Measurements from ENCODE around the gene C16orf54.
"Not testable (repeated sequence)": the region's sequence is repeated elsewhere in the genome, so short reads cannot be mapped to it uniquely, and the experiment has no call there.

The C16orf54 gene

DNA sequence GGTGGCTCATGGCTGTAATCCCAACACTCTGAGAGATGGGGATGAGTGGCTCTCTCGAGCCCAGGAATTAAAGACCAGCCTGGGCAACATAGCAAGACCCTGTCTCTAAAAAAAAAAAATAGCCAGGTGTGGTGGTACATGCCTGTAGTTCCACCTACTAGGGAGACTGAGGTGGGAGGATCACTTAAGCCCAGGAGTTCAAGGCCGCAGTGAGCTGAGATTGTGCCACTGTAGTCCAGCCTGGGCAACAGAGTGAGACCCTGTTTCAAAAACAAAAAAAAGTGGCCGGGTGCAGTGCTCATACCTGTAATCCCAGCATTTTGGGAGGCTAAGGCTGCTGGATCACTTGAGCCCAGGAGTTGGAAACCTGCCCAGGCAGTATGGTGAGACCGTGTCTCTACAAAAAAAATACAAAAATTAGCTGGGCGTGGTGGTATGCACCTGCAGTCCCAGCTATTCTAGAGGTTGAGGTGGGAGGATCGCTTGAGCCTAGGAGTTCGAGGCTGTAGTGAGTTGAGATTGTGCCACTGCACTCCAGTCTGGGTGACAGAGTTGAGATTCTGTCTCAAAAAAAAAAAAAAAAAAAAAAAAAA lies 3.0 kb downstream of the C16orf54 start:
- peak overlapping the region; percentile 94 to 97 for H3K27ac Mint-ChIP-seq
- H3K27me3 Mint-ChIP-seq = no peaks in the 10 kb centered on the region
- ATAC-seq (replicated peaks) (no peak), DNase-seq (no peak)
- H3K4me1 Mint-ChIP-seq (ENCODE audit: low read depth in 2 of 2) = peaks cover 76 to 77% of the 10 kb centered on the region in 2 donors
- H3K36me3 Mint-ChIP-seq (ENCODE audit: insufficient read depth) = peaks cover 86% of the 10 kb centered on the region
- H3K9me3 Mint-ChIP-seq = no peaks in the 10 kb centered on the region
- peak overlapping the region; percentile 87 to 88 for H3K4me3 Mint-ChIP-seq

DNA sequence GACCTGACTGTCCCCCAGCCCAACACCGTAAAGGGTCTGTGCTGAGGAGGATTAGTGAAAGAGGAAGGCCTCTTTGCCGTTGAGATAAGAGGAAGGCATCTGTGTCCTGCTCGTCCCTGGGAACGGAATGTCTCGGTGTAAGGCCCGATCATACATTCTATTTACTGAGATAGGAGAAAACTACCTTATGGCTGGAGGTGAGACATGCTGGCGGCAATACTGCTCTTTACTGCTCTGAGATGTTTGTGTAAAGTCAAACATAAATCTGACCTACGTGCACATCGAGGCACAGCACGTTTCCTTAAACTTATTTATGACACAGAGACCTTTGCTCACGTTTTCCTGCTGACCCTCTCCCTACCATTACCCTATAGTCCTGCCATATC lies 5.2 kb downstream of the C16orf54 start:
- not testable (repeated sequence) for H3K9me3 Mint-ChIP-seq; H3K27me3 Mint-ChIP-seq; ATAC-seq (replicated peaks); DNase-seq
- H3K4me3 Mint-ChIP-seq = peak overlapping the region; percentile 87 to 88
- peaks cover 83 to 84% of the 10 kb centered on the region in 2 donors for H3K4me1 Mint-ChIP-seq (ENCODE audit: low read depth in 2 of 2)
- H3K36me3 Mint-ChIP-seq (ENCODE audit: insufficient read depth) = peaks cover 75% of the 10 kb centered on the region
- peak overlapping the region; percentile 94 to 97 for H3K27ac Mint-ChIP-seq

DNA sequence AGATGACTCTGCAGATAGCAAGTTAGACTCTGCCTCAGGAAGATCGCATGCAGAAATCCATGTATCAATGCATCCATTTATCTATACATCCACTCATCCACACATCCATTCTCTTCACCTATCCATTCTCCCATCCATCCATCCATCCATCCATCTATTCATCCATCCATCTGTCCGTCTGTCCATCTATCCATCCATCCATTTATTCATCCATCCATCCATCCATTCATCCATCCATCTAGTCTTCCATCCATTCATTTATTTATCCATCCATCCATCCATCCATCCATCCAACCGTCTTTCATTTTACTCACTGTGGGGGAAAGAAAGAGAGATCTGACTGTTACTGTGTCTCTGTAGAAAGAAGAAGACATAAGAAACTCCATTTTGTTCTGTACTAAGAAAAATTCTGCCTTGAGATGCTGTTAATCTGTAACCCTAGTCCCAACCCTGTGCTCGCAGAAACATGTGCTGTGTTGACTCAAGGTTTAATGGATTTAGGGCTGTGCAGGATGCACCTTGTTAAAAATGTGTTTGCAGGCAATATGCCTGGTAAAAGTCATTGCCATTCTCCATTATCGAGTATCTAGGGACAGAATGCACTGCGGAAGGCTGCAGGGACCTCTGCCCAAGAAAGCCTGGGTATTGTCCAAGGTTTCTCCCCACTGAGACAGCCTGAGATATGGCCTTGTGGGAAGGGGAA lies 5.7 kb downstream of the C16orf54 start:
- not testable (repeated sequence) for DNase-seq; H3K27me3 Mint-ChIP-seq; H3K9me3 Mint-ChIP-seq; ATAC-seq (replicated peaks)
- Mint-ChIP-seq H3K4me3 (peak overlapping the region; percentile 3 to 87), H3K4me1 (ENCODE audit: low read depth in 2 of 2) (peaks cover 84 to 86% of the 10 kb centered on the region in 2 donors), H3K36me3 (ENCODE audit: insufficient read depth) (peaks cover 70% of the 10 kb centered on the region), H3K27ac (peak overlapping the region; percentile 94 to 97)

DNA sequence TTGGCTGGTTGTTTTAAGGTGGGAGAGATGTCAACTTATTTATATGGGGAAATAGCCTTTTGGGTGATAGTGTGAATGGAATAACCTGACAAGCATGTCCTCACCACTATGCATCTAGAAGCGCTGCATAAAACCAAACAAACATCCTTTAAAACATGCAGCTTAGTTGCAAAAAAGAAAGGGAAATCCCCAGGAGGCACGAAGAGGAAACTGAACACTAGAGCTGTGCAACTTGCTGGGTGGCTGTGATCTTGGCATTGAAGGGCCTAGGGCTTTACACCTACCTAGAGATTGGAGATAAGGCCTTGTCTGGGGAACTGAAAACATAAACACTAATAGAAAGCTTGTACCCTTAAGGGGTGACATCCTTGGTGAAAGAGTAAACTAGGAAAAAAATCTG lies 7.3 kb downstream of the C16orf54 start:
- peaks cover 54% of the 10 kb centered on the region for H3K36me3 Mint-ChIP-seq (ENCODE audit: insufficient read depth)
- no peaks in the 10 kb centered on the region for H3K9me3 Mint-ChIP-seq
- peak overlapping the region; percentile 71 to 74 for H3K4me3 Mint-ChIP-seq
- peak; percentile 59 to 67 (median 61) for DNase-seq
- peak overlapping the region; percentile 86 to 94 for H3K27ac Mint-ChIP-seq
- H3K27me3 Mint-ChIP-seq = no peaks in the 10 kb centered on the region
- H3K4me1 Mint-ChIP-seq (ENCODE audit: low read depth in 2 of 2) = peaks cover 74 to 75% of the 10 kb centered on the region in 2 donors
- peak; percentile 91 for ATAC-seq (replicated peaks)

DNA sequence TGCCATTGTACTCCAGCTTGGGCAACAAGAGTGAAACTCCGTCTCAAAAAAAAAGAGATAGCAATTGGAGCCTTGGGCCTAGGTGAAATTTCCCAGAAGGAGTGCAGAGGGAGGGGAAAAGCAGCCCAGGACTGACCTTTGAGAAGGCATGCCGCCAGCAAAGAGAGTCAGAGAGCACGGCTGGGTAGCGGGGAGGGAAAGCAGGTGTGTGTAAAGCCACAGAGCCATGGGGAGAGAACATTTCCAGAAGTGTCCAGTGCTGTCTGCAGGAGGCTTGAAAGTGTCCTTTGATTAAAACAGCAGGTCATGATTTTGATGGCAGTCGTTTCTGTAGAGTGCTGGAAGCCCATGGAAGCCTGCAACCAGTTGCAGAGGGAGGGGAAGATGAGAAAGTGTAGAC lies 8.1 kb downstream of the C16orf54 start:
- peaks cover 46% of the 10 kb centered on the region for H3K36me3 Mint-ChIP-seq (ENCODE audit: insufficient read depth)
- no peaks in the 10 kb centered on the region for H3K9me3 Mint-ChIP-seq
- H3K4me3 Mint-ChIP-seq = peak overlapping the region; percentile 71 to 74
- ATAC-seq (replicated peaks) = no peak
- no peaks in the 10 kb centered on the region for H3K27me3 Mint-ChIP-seq
- peaks cover 66 to 70% of the 10 kb centered on the region in 2 donors for H3K4me1 Mint-ChIP-seq (ENCODE audit: low read depth in 2 of 2)
- DNase-seq = no peak
- peak overlapping the region; percentile 86 to 94 for H3K27ac Mint-ChIP-seq

DNA sequence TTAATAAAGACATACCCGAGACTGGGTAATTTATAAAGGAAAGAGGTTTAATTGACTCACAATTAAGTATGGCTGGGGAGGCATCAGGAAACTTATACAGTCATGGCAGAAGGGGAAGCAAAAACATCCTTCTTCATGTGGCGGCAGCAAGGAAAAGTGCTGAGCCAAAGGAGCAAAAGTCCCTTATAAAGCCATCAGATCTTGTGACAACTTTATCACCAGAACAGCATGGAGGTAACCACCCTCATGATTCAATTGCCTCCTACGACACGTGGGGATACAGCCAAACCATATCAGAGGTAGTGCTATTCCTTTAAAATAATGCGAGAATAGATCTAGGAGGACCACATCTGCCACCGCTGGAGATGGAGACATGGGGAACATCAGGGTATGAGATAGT lies 9.0 kb downstream of the C16orf54 start:
- Mint-ChIP-seq H3K27ac (peak overlapping the region; percentile 86 to 94), H3K9me3 (peaks cover 0 to 2% of the 10 kb centered on the region in 2 donors), H3K27me3 (no peaks in the 10 kb centered on the region), H3K36me3 (ENCODE audit: insufficient read depth) (peaks cover 37% of the 10 kb centered on the region), H3K4me3 (peak overlapping the region; percentile 71 to 74), H3K4me1 (ENCODE audit: low read depth in 2 of 2) (peaks cover 62 to 67% of the 10 kb centered on the region in 2 donors)
- DNase-seq (no peak), ATAC-seq (replicated peaks) (no peak)

DNA sequence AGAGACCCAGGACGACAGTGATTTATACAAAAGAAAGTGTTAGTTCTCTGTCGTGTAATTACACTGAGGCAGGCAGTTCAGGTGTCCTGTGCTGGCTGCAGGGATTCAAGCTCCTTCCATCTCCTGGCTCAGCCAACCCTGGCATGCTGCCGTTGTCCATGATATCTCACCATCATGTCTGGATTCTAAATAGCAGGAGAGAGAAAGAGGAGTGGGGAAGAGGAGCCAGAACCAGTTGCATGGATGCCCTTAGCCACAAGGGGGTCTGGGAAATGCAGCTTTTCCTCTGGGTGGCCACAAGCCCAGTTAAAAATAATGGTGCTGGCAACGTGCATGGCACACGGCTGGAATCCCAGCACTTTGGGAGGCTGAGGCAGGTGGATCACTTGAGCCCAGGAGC lies 9.7 kb downstream of the C16orf54 start:
- no peaks in the 10 kb centered on the region for H3K27me3 Mint-ChIP-seq
- H3K4me3 Mint-ChIP-seq = peak overlapping the region; percentile 34 to 71
- H3K27ac Mint-ChIP-seq = peak overlapping the region; percentile 89 to 94
- H3K9me3 Mint-ChIP-seq = peaks cover 0 to 2% of the 10 kb centered on the region in 2 donors
- ATAC-seq (replicated peaks) (no peak), DNase-seq (no peak)
- H3K36me3 Mint-ChIP-seq (ENCODE audit: insufficient read depth) = peaks cover 30% of the 10 kb centered on the region
- H3K4me1 Mint-ChIP-seq (ENCODE audit: low read depth in 2 of 2) = peaks cover 58 to 64% of the 10 kb centered on the region in 2 donors

DNA sequence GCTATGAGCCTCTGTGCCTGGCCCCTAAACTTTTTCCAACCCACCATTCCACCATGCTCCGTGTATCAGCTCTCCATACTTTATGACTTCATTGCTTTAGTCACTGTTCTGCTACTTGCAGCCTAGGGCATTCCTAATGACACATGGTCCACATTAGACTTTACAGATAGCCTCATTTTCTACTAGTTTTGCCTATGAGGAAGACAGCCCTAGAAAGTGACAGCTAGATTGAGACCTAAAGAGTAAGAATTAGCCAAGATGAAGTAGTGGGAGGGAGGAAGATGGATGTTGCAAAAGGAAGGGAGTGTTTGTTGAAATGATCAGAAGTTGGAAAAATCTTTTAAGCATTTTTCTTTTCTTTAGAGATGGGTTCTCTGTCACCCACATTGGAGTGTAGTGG lies 11.0 kb downstream of the C16orf54 start:
- Mint-ChIP-seq H3K4me3 (no peak overlapping the region), H3K4me1 (ENCODE audit: low read depth in 2 of 2) (peaks cover 47 to 53% of the 10 kb centered on the region in 2 donors), H3K27ac (peak overlapping the region; percentile 26 to 57), H3K9me3 (peaks cover 0 to 2% of the 10 kb centered on the region in 2 donors), H3K36me3 (ENCODE audit: insufficient read depth) (peaks cover 17% of the 10 kb centered on the region), H3K27me3 (no peaks in the 10 kb centered on the region)
- ATAC-seq (replicated peaks) = no peak
- no peak for DNase-seq

DNA sequence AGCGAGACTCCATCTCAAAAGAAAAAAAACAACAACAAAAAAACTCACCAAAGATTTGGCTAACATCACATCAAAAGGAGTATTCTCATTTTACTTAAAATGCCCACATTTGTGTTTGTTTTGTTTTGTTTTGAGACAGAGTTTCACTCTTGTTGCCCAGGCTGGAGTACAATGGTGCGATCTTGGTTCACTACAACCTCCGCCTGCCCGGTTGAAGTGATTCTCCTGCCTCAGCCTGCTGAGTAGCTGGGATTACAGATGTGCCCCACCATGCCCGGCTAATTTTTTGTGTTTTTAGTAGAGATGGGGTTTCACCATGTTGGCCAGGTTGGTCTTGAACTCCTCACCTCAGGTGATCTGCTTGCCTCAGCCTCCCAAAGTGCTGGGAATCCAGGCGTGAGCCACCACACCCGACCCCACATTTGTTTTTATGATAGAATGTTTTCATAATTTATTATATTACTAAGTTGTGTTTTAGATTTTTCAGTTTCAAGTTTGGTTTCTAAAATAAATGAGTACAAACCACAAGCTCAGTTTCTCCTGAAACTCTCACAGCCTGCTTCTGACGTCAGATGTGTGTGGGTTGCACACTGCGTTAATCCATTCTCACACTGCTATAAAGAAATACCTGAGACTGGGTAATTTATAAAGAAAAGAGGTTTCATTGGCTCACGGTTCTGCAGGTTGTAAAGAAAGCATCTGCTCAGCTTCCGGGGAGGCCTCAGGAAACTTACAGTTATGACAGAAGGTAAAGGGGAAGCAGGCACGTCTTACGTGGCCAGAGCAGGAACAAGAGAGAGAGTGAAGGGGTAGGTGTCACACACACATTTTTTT lies 13.8 kb downstream of the C16orf54 start:
- H3K9me3 Mint-ChIP-seq; H3K36me3 Mint-ChIP-seq (ENCODE audit: insufficient read depth); DNase-seq; H3K27me3 Mint-ChIP-seq: not testable (repeated sequence)
- Mint-ChIP-seq H3K27ac (peak overlapping the region; percentile 71 to 90), H3K4me3 (peak overlapping the region; percentile 51 to 67), H3K4me1 (ENCODE audit: low read depth in 2 of 2) (peaks cover 24 to 35% of the 10 kb centered on the region in 2 donors)
- peak; percentile 79 for ATAC-seq (replicated peaks)

DNA sequence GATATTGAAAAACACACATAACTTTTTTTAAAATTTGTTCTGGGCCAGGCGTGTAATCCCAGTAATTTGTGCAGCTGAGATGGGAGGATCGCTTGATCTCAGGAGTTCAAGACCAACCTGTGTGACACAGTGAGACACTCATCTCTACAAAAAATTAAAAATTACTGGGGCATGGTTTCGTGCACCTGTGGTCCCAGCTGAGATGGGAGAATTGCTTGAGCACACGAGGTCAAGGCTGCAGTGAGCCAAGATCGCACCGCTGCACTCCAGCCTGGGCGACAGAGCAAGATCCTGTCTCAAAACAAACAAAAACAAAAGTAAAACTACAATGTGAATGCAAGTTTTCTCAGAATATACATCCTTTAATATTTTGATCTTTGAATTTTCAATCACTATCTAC lies 15.1 kb downstream of the C16orf54 start:
- no peak for ATAC-seq (replicated peaks)
- Mint-ChIP-seq H3K36me3 (ENCODE audit: insufficient read depth) (no peaks in the 10 kb centered on the region), H3K4me1 (ENCODE audit: low read depth in 2 of 2) (peaks cover 11 to 22% of the 10 kb centered on the region in 2 donors), H3K27me3 (no peaks in the 10 kb centered on the region), H3K4me3 (peak overlapping the region; percentile 66 to 72), H3K9me3 (peaks cover 0 to 2% of the 10 kb centered on the region in 2 donors), H3K27ac (peak overlapping the region; percentile 84 to 90)
- no peak for DNase-seq

DNA sequence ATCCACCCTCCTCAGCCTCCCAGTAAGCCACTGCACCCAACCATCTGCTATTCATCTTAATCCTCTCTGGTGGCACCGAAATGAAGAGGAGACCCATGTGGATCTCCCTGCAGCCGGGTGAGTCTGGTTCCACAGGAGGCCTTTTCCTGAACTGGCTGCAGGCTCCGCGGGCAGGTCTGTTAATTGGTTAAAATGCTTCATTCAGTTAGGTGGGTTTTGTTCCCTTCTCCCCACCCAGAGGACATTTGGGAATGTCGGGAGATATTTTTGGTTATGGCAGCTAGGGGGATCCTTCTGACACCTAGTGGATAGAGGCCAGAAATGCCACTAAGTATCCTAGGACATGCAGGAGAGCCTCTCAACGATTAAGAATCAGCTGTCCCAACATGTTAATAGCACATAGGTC lies 16.7 kb downstream of the C16orf54 start:
- Mint-ChIP-seq H3K27ac (no peak overlapping the region), H3K9me3 (peaks cover 0 to 2% of the 10 kb centered on the region in 2 donors), H3K4me1 (ENCODE audit: low read depth in 2 of 2) (peaks cover 9 to 17% of the 10 kb centered on the region in 2 donors), H3K27me3 (no peaks in the 10 kb centered on the region), H3K36me3 (ENCODE audit: insufficient read depth) (no peaks in the 10 kb centered on the region), H3K4me3 (no peak overlapping the region)
- DNase-seq (no peak), ATAC-seq (replicated peaks) (no peak)

DNA sequence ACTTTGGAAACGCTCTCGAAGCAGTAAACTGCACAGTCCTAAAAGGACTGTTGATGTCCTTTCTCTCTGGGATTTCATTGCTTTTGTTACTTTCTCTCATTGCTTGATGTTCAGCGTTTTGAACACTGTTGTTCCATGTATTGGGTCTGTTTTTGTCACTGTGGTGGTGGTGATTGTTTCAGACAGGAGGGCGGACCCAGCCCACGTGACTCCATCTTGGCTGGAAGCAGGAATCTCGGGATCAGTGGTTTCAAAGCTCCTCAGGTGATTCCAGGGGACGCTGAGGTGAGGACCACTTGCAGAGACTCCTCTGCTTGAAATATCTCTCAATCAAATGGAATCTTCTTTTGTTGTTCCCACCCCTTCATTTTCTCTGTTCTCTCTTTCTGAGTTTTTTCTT lies 18.3 kb downstream of the C16orf54 start:
- H3K27me3 Mint-ChIP-seq = no peaks in the 10 kb centered on the region
- no peaks in the 10 kb centered on the region for H3K36me3 Mint-ChIP-seq (ENCODE audit: insufficient read depth)
- DNase-seq = no peak
- no peak for ATAC-seq (replicated peaks)
- H3K4me1 Mint-ChIP-seq (ENCODE audit: low read depth in 2 of 2) = peaks cover 8 to 15% of the 10 kb centered on the region in 2 donors
- H3K4me3 Mint-ChIP-seq = no peak overlapping the region
- H3K27ac Mint-ChIP-seq = peak overlapping the region in 1 of 2 donors; percentile 23
- H3K9me3 Mint-ChIP-seq = peaks cover 0 to 2% of the 10 kb centered on the region in 2 donors

DNA sequence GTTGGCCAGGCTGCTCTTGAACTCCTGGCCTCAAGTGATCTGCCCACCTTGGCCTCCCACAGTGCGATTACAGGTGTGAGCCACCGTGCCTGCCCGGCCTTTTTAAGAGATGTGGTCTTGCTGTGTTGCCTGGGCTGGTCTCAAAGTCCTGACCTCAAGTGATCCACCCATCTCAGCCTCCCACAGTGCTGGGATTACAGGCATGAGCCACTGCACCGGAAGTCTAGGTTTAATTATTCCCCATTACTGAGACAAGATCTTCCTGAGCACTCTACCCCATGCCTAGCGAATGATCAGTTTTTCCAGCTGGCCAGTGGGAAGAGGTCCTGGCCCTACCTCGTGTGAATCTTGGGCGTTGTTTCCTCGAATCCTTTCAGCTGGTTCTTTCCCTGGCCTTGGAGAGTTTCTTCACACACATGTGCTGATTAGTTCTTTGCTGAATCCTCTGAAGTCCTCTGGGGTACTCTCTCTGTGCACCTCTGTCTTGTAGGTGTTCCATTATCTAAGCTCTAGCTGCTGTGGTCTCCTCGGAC lies 18.9 kb downstream of the C16orf54 start:
- no peaks in the 10 kb centered on the region for H3K27me3 Mint-ChIP-seq
- ATAC-seq (replicated peaks) (no peak), DNase-seq (no peak)
- H3K4me1 Mint-ChIP-seq (ENCODE audit: low read depth in 2 of 2) = peaks cover 5 to 13% of the 10 kb centered on the region in 2 donors
- H3K9me3 Mint-ChIP-seq = no peaks in the 10 kb centered on the region
- H3K36me3 Mint-ChIP-seq (ENCODE audit: insufficient read depth) = no peaks in the 10 kb centered on the region
- peak overlapping the region in 1 of 2 donors; percentile 23 for H3K27ac Mint-ChIP-seq
- H3K4me3 Mint-ChIP-seq = no peak overlapping the region
